AG09319 (cell line): ENCODE data around the gene MAP3K20.

Experiments
- DNase-seq: peaks from one replicate; pipeline ENCODE4 v3.0.0-alpha.2; 2010; ENCODE audit warnings: low read depth; ENCODE audit errors: extremely low read depth
- TF ChIP-seq, protein P1 (sequence below): IDR thresholded peaks from 2 replicates; pipeline ENCODE4 v1.5.1; 2011; ENCODE audit warnings: low read depth, mild to moderate bottlenecking, inconsistent platforms, low read length, moderate library complexity

Gene MAP3K20

DNA sequence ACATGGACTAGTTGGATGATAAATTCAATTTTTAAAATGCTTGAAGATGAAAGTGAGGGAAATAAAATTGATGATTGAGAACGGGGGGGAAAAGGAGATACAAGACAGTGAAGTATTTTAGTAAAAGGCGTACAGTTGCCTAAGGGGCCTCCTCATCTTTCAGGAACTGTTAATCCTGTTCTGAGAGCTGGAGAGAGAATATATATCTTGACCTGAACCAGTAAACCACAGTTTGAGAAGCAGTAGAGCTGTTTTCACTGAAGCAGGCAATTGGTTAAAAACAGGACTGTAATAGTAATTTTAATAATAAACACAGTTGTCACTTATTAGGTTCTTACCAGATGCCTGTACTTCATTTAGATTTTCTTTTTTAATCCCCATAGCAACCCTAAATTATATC lies 137.5 kb downstream of the MAP3K20 start:
- no peak for DNase-seq
- TF ChIP-seq, protein P1, sequence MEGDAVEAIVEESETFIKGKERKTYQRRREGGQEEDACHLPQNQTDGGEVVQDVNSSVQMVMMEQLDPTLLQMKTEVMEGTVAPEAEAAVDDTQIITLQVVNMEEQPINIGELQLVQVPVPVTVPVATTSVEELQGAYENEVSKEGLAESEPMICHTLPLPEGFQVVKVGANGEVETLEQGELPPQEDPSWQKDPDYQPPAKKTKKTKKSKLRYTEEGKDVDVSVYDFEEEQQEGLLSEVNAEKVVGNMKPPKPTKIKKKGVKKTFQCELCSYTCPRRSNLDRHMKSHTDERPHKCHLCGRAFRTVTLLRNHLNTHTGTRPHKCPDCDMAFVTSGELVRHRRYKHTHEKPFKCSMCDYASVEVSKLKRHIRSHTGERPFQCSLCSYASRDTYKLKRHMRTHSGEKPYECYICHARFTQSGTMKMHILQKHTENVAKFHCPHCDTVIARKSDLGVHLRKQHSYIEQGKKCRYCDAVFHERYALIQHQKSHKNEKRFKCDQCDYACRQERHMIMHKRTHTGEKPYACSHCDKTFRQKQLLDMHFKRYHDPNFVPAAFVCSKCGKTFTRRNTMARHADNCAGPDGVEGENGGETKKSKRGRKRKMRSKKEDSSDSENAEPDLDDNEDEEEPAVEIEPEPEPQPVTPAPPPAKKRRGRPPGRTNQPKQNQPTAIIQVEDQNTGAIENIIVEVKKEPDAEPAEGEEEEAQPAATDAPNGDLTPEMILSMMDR, result no peak

DNA sequence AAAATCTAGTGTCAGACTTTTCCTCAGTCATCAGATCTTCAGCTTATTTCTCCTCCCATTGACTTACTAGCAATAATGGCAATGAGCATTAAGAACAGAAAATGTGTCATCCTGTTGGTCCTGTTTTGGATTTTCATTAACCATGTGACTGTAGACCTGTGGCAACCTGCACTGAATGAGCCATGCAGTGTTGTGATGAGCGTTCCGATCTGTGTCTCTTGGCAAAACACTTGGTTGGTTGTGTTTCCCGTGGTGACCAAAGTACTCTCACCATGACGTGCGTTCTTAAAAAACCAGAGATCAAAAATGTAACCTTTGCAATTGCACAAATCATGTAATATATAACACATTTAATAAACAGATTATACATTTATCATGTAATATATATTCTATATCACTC lies 138.6 kb downstream of the MAP3K20 start:
- no peak for DNase-seq
- TF ChIP-seq, protein P1, result no peak

- TF ChIP-seq, protein P1, result no peak
- DNase-seq, result no peak
These were observed 139.7 kb downstream of the MAP3K20 start for GRCh38 chr2:173215316-173215715.

- TF ChIP-seq, protein P1, result no peak
- DNase-seq, result no peak
These were observed 140.4 kb downstream of the MAP3K20 start for GRCh38 chr2:173216051-173216450.

DNA sequence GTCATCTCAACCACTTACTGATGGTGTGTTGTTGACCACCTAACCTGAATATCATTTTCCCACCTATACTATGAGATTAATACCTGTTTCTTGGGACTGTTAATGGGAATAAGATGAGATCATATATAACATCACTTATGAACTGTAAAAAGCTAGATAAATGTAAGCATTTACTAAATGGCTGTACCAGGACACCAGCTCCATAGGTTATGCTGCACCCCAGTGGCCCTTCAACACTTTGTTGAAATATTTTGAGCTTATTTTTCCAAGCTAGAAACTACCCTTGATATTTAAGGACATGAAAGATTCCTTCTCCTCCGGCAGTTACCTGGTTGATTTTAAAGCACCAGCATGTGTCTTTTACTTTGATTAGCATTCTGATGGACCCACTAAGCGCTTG lies 141.0 kb downstream of the MAP3K20 start:
- TF ChIP-seq, protein P1, result no peak
- no peak for DNase-seq

DNA sequence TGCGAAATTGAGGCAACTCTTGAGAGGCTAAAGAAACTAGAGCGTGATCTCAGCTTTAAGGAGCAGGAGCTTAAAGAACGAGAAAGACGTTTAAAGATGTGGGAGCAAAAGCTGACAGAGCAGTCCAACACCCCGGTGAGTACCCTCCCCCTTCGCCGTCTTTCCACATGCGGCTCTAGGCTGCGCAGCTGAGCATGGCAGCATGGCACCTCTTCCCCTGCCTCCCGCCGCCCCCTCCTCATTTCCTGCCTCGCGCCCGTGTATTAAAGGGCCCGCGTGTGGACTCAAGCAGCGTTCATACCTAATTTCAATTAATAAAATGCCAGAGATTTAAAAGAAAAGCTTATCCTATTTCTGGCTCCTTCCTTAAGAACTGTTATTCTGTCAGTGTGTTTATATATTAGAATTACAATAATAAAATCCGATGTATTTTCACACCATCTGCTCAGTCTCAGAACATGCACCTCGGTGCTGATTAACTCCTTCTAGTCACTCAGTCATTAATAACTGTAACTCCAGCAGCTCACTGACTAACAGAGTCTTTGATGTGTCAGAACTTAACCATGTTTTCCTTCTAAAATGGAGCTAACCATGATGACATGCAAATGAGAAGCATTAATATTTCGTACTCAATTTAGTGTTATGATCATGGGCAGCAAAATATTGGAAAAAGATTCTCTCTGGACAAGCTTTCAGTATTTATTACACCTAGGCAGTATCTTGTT lies 141.6 kb downstream of the MAP3K20 start:
- TF ChIP-seq, protein P1, result no peak
- no peak for DNase-seq

DNA sequence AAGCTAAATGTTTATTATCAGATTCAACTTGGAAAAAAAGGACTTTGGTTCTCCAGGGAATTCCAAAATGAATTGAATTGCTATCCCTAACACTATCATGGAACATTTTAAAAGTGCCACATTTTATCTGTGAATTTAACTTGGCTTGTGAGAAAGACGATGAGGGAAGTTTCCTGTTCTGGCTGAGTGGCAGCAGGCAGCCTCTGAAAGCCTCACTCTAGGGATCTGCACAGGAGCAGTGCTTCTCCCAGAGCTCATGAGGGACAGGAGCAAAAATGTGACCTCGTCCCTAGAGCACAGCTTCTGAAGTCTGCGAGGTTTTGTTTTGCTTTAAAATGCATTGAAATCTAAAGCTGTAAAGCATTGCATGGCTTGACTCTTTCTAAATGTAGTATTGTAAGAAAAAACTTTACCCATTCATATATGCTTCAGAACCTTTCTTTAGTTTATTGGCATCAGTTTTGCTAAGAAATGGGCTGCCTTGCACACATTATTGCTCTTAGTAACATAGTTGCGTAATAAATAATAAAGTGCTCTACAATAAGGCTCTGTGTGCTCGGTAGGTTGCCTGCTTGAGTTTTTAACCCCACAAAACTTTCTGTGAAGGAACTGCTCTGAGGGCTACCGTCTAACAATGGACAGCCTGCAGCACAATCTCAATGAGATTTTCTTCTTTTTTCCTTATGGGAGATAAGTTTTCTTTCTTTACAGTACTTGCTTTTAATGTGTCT lies 142.8 kb downstream of the MAP3K20 start:
- TF ChIP-seq, protein P1, result no peak
- DNase-seq, result no peak
